Right forelimb (tissue), 1 donor: Measurements from ENCODE around the gene RHBDL1.

ENCODE experiments used
- DNase-seq: peaks from one replicate; pipeline ENCODE4 v3.0.0-alpha.2; 2018

Gene RHBDL1

GRCh38 chr16:637081-638018 lies 38.1 kb upstream of the RHBDL1 start:
- peak; percentile 95 for DNase-seq

- no peak for DNase-seq
Measured at GRCh38 chr16:638034-638543, 37.4 kb upstream of the RHBDL1 start.

- DNase-seq: no peak
Measured at GRCh38 chr16:638836-639235, 36.6 kb upstream of the RHBDL1 start.

GRCh38 chr16:640614-641013 lies 34.9 kb upstream of the RHBDL1 start:
- no peak for DNase-seq

- DNase-seq: peak; percentile 80
Measured at GRCh38 chr16:641326-642188, 33.9 kb upstream of the RHBDL1 start, which contains the start of gene MCRIP2. Gene MCRIP2 (plus strand): TSS chr16:641828. CDS start chr16:641992, 164 bp downstream.

GRCh38 chr16:642189-643049 lies 33.1 kb upstream of the RHBDL1 start:
- DNase-seq: no peak

GRCh38 chr16:643050-643368 lies 32.5 kb upstream of the RHBDL1 start:
- DNase-seq: no peak

- DNase-seq: no peak
Measured at GRCh38 chr16:644556-644955, 30.9 kb upstream of the RHBDL1 start.

- DNase-seq: no peak
Measured at GRCh38 chr16:645852-646678, 29.4 kb upstream of the RHBDL1 start.

GRCh38 chr16:646679-647172 lies 28.7 kb upstream of the RHBDL1 start:
- no peak for DNase-seq

GRCh38 chr16:647173-647902 lies 28.1 kb upstream of the RHBDL1 start:
- no peak for DNase-seq

- no peak for DNase-seq
Measured at GRCh38 chr16:648071-648780, 27.2 kb upstream of the RHBDL1 start.

- DNase-seq: peak; percentile 96
Measured at GRCh38 chr16:648781-649589, 26.5 kb upstream of the RHBDL1 start, which contains the start of gene WDR90. Gene WDR90 (plus strand): TSS chr16:649365. CDS start chr16:649417, 52 bp downstream.

- DNase-seq: no peak
Measured at GRCh38 chr16:649631-650030, 25.8 kb upstream of the RHBDL1 start.

- no peak for DNase-seq
Measured at GRCh38 chr16:651844-652243, 23.6 kb upstream of the RHBDL1 start.

GRCh38 chr16:652454-653305 lies 22.8 kb upstream of the RHBDL1 start:
- DNase-seq: no peak

- no peak for DNase-seq
Measured at GRCh38 chr16:654034-654433, 21.4 kb upstream of the RHBDL1 start.

GRCh38 chr16:657487-657886 lies 18.0 kb upstream of the RHBDL1 start:
- no peak for DNase-seq
